Measurements from ENCODE around the gene AVEN.
"Not testable (repeated sequence)": the region's sequence is repeated elsewhere in the genome, so short reads cannot be mapped to it uniquely, and the experiment has no call there.

AVEN gene

GRCh38 chr15:33846862-33847261 lies 192.1 kb downstream of the AVEN start:
- no peak for DNase-seq (ENCODE audit: low read depth)

DNA sequence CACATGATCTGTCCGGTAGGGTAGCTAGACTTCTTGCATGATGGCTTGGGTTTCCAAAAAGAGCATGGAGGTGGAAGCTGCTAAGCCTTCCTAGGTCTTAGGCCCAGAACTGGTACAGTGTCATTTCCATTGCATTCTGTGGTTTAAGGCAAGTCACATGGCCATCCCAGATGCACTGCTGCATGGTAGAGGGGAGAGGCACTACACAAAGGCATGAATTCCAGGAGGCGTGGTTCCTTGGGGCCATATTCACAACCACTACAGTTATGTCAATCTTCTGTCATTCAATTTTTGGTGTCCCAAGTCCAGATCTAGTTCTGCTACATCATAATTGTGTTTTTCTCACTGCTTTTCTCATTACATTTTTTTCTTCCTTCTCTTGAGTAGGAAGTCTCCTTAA lies 192.9 kb downstream of the AVEN start:
- DNase-seq (ENCODE audit: low read depth): no peak

- DNase-seq (ENCODE audit: low read depth): no peak
Observed at GRCh38 chr15:33844597-33844996, 194.4 kb downstream of the AVEN start.

DNA sequence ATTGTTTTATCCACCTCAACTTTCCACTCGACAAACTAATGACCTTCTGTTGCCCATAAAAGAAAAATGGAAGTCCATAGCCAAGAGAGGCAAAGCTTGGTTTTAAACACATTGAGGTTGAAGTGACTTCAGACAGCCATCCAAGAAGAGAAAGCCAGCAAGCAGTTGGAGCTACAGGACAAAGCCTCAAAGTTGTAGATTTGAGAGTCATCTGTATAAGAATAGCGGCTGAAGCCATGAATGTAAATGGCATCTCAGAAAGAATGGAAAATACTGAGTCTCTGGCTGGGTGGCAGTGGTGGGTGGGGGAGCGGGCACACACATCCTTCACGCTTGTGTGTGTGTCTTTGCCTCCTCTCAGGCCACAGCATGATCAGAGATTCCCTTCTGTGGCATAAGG lies 194.8 kb downstream of the AVEN start:
- no peak for DNase-seq (ENCODE audit: low read depth)

- no peak for DNase-seq (ENCODE audit: low read depth)
Observed at GRCh38 chr15:33840615-33841014, 198.4 kb downstream of the AVEN start.

DNA sequence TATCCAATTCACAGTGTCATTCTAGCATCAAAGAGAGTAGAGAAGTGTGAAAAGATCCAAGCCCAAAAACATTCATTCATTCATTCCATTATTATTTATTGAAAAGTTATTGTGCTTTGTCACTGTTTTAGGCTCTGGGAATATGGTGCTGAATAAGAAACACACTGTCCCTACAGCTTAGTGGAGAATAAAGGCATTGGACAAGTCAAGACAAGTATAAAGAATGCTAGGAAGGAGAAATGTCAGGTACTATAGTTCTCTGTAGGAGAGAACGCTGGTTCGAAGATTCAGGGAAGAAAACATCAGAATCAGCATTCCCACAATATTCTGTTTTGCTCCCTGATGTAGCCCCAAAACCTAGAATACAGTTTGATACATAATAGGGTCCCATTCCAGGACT lies 199.5 kb downstream of the AVEN start:
- no peak for DNase-seq (ENCODE audit: low read depth)

GRCh38 chr15:33837294-33837693 lies 201.7 kb downstream of the AVEN start:
- no peak for DNase-seq (ENCODE audit: low read depth)

GRCh38 chr15:33834892-33835743 lies 203.9 kb downstream of the AVEN start:
- DNase-seq (ENCODE audit: low read depth): no peak

DNA sequence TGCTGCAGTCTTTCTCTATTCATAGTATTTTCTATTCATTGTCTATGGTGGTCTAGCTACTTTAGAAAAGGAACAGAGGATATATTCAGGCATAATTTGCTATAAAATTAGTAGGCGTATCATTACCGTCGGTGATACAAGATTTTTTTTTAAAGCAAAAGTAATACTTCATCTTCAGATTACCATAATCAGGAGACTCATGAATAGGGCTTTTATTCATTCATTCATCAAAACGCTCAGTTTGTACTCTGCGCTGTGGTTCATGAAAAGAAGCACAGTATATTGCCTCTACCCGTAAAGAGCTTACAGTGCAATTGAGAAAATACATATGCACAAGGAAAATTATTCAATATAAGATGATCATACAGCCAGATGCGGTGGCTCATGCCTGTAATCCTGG lies 207.4 kb downstream of the AVEN start:
- no peak for DNase-seq (ENCODE audit: low read depth)

GRCh38 chr15:33830351-33830750 lies 208.7 kb downstream of the AVEN start:
- peak; percentile 12 for DNase-seq (ENCODE audit: low read depth)

DNA sequence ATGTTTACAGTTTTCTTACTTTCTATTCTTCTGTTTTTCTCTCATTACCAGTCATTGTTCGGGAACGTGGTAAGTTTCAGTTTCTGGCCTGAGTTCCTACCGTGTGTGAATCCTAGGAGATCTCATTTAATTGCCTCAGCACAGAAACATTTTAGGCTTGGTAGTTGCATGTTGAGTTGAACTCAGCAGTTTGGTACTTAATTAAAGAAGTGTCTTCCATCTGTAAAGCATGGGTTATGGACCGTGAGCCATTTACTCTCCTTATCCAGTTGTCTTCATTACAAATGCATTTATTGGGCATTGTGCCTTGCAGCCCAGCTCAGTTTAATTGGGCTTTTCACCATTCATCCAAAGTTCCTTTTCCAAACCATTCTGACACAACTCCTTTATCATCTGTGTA lies 212.8 kb downstream of the AVEN start:
- no peak for DNase-seq (ENCODE audit: low read depth)

DNA sequence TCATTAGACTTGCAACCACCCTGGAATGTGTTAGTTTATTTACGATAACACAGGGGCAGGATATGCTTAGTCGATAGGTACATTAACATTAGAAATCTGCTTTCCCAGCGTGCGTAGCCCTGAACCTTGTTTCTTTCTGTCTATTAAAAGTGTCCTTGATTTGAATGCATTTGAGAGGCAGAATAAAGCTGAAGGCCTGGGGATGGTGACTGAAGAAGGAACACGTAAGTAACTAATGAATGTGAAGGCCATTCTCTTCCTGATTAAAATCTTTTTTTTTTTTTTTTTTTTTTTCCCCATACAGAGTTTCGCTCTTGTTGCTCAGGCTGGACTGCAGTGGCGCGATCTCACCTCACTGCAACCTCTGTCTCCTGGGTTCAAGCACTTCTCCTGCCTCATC lies 213.6 kb downstream of the AVEN start:
- no peak for DNase-seq (ENCODE audit: low read depth)

GRCh38 chr15:33823119-33823518 lies 215.9 kb downstream of the AVEN start:
- DNase-seq (ENCODE audit: low read depth): no peak

GRCh38 chr15:33822479-33822878 lies 216.5 kb downstream of the AVEN start:
- DNase-seq (ENCODE audit: low read depth): no peak

DNA sequence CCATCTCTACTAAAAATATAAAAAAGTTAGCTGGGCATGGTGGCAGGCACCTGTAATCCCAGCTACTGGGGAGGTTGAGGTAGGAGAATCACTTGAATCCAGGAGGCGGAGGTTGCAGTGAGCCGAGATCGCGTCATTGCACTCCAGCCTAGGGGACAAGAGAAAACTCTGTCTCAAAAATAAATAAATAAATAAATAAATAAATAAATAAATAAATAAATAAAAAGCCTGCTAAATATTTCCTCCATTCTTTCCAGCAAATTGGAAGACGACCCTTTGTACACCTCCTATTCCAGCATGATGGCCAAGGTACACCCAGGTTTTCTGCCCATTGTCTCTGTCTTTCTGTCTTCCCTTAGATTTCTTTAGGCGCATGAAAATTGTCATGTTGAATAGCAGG lies 219.5 kb downstream of the AVEN start:
- not testable (repeated sequence) for DNase-seq (ENCODE audit: low read depth)

Data from ELR (cell line).